Endothelial cell of umbilical vein (primary cell): ENCODE results near the gene HIC2. TPM values are rescaled to one million over a fixed set of nuclear protein-coding genes. Genes with fewer than 3 reads are reported as not detected.
"Not testable (repeated sequence)": the region's sequence is repeated elsewhere in the genome, so short reads cannot be mapped to it uniquely, and the experiment has no call there.

Experiments
- BruUV-seq: library from RNA; stranded (reverse); fragments of 400-500 nt; replicated peaks from 2 replicates; lab custom pipeline; 2021; lab: Mats Ljungman, UMichigan
- CTCF ChIA-PET: fragments of 300-600, 350-600 bp; sonication (Branson Sonifier 250); formaldehyde crosslinking; loops from one replicate; lab custom pipeline; 2021; ENCODE audit warnings: antibody characterized with exemption, inconsistent platforms; lab: Charles Lee
- POLR2A ChIA-PET: fragments of 300-600, 350-600 bp; sonication (Branson Sonifier 250); formaldehyde crosslinking; loops from one replicate; lab custom pipeline; 2021; ENCODE audit warnings: antibody characterized with exemption, inconsistent platforms; lab: Charles Lee
- DNase-seq: peaks from one replicate; pipeline ENCODE4 v3.0.0-alpha.2; 2011; ENCODE audit warnings: low read depth, low spot score
- FAIRE-seq: peaks from 2 replicates; lab custom pipeline; 2011; peaks lifted over from hg19 to GRCh38; lab: Jason Lieb, UNC
- H2AFZ ChIP-seq: 2 replicates; pipeline ENCODE4 v1.6.0; 2012; ENCODE audit warnings: low read depth, low read length, control low read depth, inconsistent platforms
- H3K27ac ChIP-seq: 2 replicates; pipeline ENCODE4 v1.5.1; 2011; ENCODE audit warnings: low read depth, mild to moderate bottlenecking, control low read depth, low read length, moderate library complexity; ENCODE audit not compliant: insufficient read depth
- H3K27me3 ChIP-seq, 2 experiments: 2 replicates each; pipeline versions ENCODE4 v1.6.0 to v1.6.1; 2011; ENCODE audit warnings: low read length in 2 of 2, mixed read lengths in 1 of 2; ENCODE audit not compliant: control insufficient read depth in 2 of 2, insufficient read depth in 2 of 2
- H3K36me3 ChIP-seq, 2 experiments: 2 replicates in 1 of 2; 3 replicates in 1 of 2; pipeline ENCODE4 v1.5.1; 2011; ENCODE audit warnings: low read length in 2 of 2, mild to moderate bottlenecking in 1 of 2, moderate library complexity in 1 of 2; ENCODE audit not compliant: control insufficient read depth in 2 of 2, insufficient read depth in 2 of 2; ENCODE audit errors: extremely low read depth in 1 of 2
- H3K4me1 ChIP-seq: 3 replicates; pipeline ENCODE4 v1.5.1; 2011; ENCODE audit warnings: mild to moderate bottlenecking, low read length; ENCODE audit not compliant: control insufficient read depth, insufficient read depth; ENCODE audit errors: extremely low read depth
- H3K4me2 ChIP-seq: 2 replicates; pipeline ENCODE4 v1.6.1; 2011; ENCODE audit warnings: low read length, control low read depth, mixed read lengths; ENCODE audit not compliant: insufficient read depth
- H3K4me3 ChIP-seq, 3 experiments: fragments of 200-600 bp in 1 of 3; sonication (generic), shearing (Covaris generic) in 1 of 3; replicated peaks in 1 of 3; 2 replicates each; pipeline ENCODE4 v1.5.1; 2011 to 2016; ENCODE audit warnings: control low read depth in 3 of 3, low read length in 3 of 3, mild to moderate bottlenecking in 2 of 3, inconsistent platforms in 1 of 3, low read depth in 1 of 3, moderate library complexity in 1 of 3; ENCODE audit not compliant: insufficient read depth in 1 of 3
- H3K79me2 ChIP-seq: 2 replicates; pipeline ENCODE4 v1.6.0; 2012; ENCODE audit warnings: low read length, inconsistent platforms; ENCODE audit not compliant: control insufficient read depth, insufficient read depth
- H3K9ac ChIP-seq: replicated peaks from 2 replicates; pipeline ENCODE3; 2011; ENCODE audit warnings: low read length, control low read depth; ENCODE audit not compliant: insufficient read depth; ENCODE audit errors: extremely low read depth
- H3K9me1 ChIP-seq: replicated peaks from 3 replicates; pipeline ENCODE4 v1.6.0; 2011; ENCODE audit warnings: mild to moderate bottlenecking, low read length; ENCODE audit not compliant: control insufficient read depth, insufficient read depth; ENCODE audit errors: extremely low read depth
- H3K9me3 ChIP-seq: replicated peaks from 2 replicates; pipeline ENCODE4 v1.5.1; 2012; ENCODE audit warnings: low read length, inconsistent platforms; ENCODE audit not compliant: control insufficient read depth, insufficient read depth
- H4K20me1 ChIP-seq: replicated peaks from 2 replicates; pipeline ENCODE3; 2011; ENCODE audit warnings: mild to moderate bottlenecking, low read length; ENCODE audit not compliant: control insufficient read depth, insufficient read depth; ENCODE audit errors: extremely low read depth
- dilution Hi-C: fragments of 300-500 bp; cut with MboI; formaldehyde crosslinking; loops from one replicate; pipeline ENCODE4 v1.15.0; 2019; ENCODE audit warnings: low sequenced_read_pairs; ENCODE audit not compliant: extremely low pct_ligation_motif_present
- intact Hi-C: fragments of 100-400 bp; cut with micrococcal nuclease; formaldehyde crosslinking; loops from one replicate; pipeline ENCODE4 v1.10.0; 2022
- polyA plus RNA-seq, 4 experiments: library from polyadenylated mRNA; depleted of rRNA in 3 of 4; stranded (reverse) in 3 of 4; unstranded in 1 of 4; fragments of >200 nt; gene quantifications; 2 replicates each; pipeline versions ENCODE4 v1.2.1 to v1.2.3, GENCODE V29; 2011 to 2012; ENCODE audit warnings: missing spikeins in 1 of 4
- total RNA-seq: library from RNA; stranded (reverse); gene quantifications from 2 replicates; pipeline ENCODE4 v1.2.3, GENCODE V29; 2021

The HIC2 gene
- total and polyA plus RNA-seq, 2 donors (not counting 3 experiments of a cell fraction or from before 2014, with no cell fraction given) = 1.9 to 4.9 TPM

DNA sequence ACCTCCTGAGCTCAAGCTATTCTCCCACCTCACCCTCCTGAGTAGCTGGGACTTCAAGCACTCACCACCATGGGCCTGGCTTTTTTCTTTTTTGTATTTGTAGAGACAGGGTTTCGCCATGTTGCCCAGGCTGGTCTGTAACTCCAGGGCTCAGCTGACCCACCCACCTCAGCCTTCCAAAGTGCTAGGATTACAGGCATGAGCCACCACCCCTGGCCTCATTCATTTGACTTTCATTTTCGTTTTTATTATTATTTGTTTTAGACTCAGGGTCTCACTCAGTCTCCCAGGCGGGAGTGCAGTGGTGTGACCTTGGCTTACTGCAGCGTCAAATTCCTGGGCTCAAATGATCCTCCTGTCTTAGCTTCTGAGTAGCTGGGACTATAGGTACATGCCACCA lies 9.4 kb upstream of the HIC2 start:
- H3K79me2 ChIP-seq, H3K9me1 ChIP-seq, POLR2A ChIA-PET, CTCF ChIA-PET, H3K27ac ChIP-seq, H3K27me3 ChIP-seq, DNase-seq, H2AFZ ChIP-seq, H3K9me3 ChIP-seq, H4K20me1 ChIP-seq, H3K4me2 ChIP-seq, dilution Hi-C loops, H3K4me3 ChIP-seq, intact Hi-C loops, H3K4me1 ChIP-seq, FAIRE-seq, H3K9ac ChIP-seq, BruUV-seq, H3K36me3 ChIP-seq: not testable (repeated sequence)

DNA sequence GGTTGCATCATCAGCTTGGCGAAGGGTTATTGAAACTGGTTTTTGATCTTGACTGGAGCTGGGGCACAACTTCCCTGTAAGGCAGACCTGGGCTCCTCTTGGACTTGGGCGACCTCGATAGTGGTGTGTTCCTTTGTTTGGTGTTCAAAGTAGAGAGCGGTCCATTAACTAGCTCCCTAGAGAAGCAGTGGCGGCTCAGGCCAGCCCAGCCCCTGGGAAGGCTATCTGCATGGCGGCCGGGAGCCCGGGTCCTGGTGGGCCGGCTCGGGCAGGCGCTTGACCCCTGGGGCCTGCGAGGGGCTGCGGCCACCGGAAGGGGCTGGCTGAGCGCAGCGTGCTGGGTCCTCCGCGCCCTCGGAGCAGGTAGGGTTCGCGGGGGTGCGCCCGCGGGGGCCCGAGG lies 796 bp upstream of the HIC2 start:
- FAIRE-seq, H3K9me1 ChIP-seq, H3K27me3 ChIP-seq, H3K9ac ChIP-seq, H3K9me3 ChIP-seq, H3K27ac ChIP-seq, CTCF ChIA-PET, H3K4me3 ChIP-seq, POLR2A ChIA-PET, H2AFZ ChIP-seq, DNase-seq, intact Hi-C loops, dilution Hi-C loops, H3K79me2 ChIP-seq, H3K36me3 ChIP-seq, H3K4me2 ChIP-seq, H3K4me1 ChIP-seq, BruUV-seq, H4K20me1 ChIP-seq: not testable (repeated sequence)

DNA sequence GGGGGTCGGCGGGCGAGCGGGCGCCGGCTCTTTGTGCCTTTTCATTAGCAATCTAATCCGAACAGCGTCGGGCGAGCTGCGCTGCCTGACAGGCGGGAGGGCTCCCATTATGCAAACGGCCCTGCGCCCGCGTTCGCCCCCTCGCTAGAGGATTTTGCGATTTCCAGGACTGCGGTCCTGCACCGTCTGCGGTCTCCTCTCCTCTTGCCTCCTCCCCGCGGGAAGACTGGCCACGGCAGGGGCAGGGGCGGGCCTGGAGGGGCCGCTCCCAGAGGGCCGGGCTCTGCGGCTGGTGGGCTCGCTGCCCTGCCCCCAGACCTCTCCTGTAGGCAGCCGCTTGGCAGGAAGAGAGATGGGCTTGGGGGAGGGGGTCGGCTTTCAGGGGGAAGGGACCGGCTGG lies 682 bp downstream of the HIC2 start:
- H2AFZ ChIP-seq, DNase-seq, H3K9me1 ChIP-seq, H3K27me3 ChIP-seq, BruUV-seq, CTCF ChIA-PET, H4K20me1 ChIP-seq, POLR2A ChIA-PET, H3K79me2 ChIP-seq, H3K4me1 ChIP-seq, intact Hi-C loops, H3K4me2 ChIP-seq, H3K27ac ChIP-seq, H3K36me3 ChIP-seq, H3K9me3 ChIP-seq, dilution Hi-C loops: not testable (repeated sequence)
- peak; percentile 59 for FAIRE-seq
- H3K9ac ChIP-seq = peak overlapping the region; percentile 16
- peak overlapping the region in 1 of 3 experiments; percentile 33 for H3K4me3 ChIP-seq

DNA sequence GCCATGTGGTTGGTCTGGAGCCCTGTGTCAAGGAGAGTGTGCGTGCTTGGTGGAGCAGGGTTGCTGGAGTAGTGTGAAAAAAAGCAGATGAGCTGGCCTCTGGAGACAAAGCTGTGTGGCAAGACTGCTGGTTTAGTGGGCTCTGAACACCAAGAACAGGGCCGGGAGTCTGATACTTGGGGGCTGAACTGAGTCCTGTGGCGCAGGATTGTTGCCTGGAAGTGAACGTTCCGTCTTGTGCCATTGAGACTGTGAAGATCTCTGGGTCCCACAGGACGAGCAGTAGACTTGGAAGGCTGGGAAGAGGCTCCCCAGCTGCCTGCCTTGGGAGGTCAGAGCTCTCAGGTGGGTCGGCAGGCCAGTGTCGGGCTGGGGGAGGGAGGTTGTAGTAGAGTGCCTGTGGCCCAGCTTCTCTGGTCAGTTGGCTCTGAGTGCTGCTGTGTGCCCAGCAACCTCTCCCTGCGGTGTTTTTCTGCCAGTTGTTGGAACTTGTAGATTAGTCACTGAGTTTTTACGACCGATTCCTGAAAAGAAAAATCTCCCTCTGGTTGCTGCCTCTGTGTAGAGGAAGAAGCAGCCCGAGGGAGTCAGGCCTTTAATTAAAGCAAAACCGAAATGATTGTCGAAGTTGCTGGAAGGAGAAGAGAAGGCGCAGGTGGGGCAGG lies 1.9 kb downstream of the HIC2 start:
- H3K9me1 ChIP-seq, H3K4me1 ChIP-seq, H3K79me2 ChIP-seq, H2AFZ ChIP-seq, H3K36me3 ChIP-seq, POLR2A ChIA-PET, H4K20me1 ChIP-seq, FAIRE-seq, H3K9ac ChIP-seq, H3K27me3 ChIP-seq, H3K4me3 ChIP-seq, dilution Hi-C loops, H3K9me3 ChIP-seq, H3K4me2 ChIP-seq, intact Hi-C loops, BruUV-seq, DNase-seq, CTCF ChIA-PET, H3K27ac ChIP-seq: not testable (repeated sequence)
